Measurements from ENCODE around the gene HMGXB3. TPM values are rescaled to one million over a fixed set of nuclear protein-coding genes. Genes with fewer than 3 reads are reported as not detected.

HMGXB3 gene
- total RNA-seq, 1 experiment from 2014 or later: 43.8 TPM

- Mint-ChIP-seq H3K9me3 (ENCODE audit: unreplicated experiment) (no peaks in the 10 kb centered on the region), H3K36me3 (ENCODE audit: insufficient read depth, unreplicated experiment) (no peaks in the 10 kb centered on the region), H3K27ac (ENCODE audit: unreplicated experiment) (no peak overlapping the region), H3K27me3 (ENCODE audit: insufficient read depth, unreplicated experiment) (no peaks in the 10 kb centered on the region), H3K4me1 (ENCODE audit: low read depth, unreplicated experiment) (no peaks in the 10 kb centered on the region), H3K4me3 (ENCODE audit: unreplicated experiment) (no peak overlapping the region)
- Histone ChIP-seq H3K27me3 (replicated peaks; ENCODE audit: control insufficient read depth, insufficient read depth, low read length) (no peaks in the 10 kb centered on the region), H3K4me3 (ENCODE audit: low read depth, low read length) (no peak overlapping the region), H3K4me1 (no peaks in the 10 kb centered on the region), H3K36me3 (ENCODE audit: control insufficient read depth, insufficient read depth, low read length) (no peaks in the 10 kb centered on the region), H3K9me3 (no peaks in the 10 kb centered on the region)
- BruUV-seq (replicated peaks): no TSS peak
- no peak for TF ChIP-seq CTCF (IDR thresholded peaks at IDR 0.05; ENCODE audit: insufficient read depth in 1 of 2, low read depth in 1 of 2, low read length in 1 of 2, severe bottlenecking in 1 of 2, unreplicated experiment in 1 of 2)
- intact Hi-C loops (cut with micrococcal nuclease; ENCODE audit: unreplicated experiment): no loop called here
- ChIA-PET CTCF (no interaction called here), POLR2A (no interaction called here)
- no peak for DNase-seq
Observed at GRCh38 chr5:150068472-150068871, 67.9 kb downstream of the HMGXB3 start.

GRCh38 chr5:150068961-150069645 lies 68.6 kb downstream of the HMGXB3 start:
- BruUV-seq (replicated peaks): no TSS peak
- H3K4me3 ChIP-seq (ENCODE audit: low read depth, low read length): no peak overlapping the region
- no peak for DNase-seq
- Mint-ChIP-seq H3K9me3 (ENCODE audit: unreplicated experiment) (no peaks in the 10 kb centered on the region), H3K4me1 (ENCODE audit: low read depth, unreplicated experiment) (no peaks in the 10 kb centered on the region), H3K27me3 (ENCODE audit: insufficient read depth, unreplicated experiment) (no peaks in the 10 kb centered on the region), H3K27ac (ENCODE audit: unreplicated experiment) (no peak overlapping the region), H3K36me3 (ENCODE audit: insufficient read depth, unreplicated experiment) (no peaks in the 10 kb centered on the region), H3K4me3 (ENCODE audit: unreplicated experiment) (no peak overlapping the region)
- no peaks in the 10 kb centered on the region for H3K4me1 ChIP-seq
- intact Hi-C loops (cut with micrococcal nuclease; ENCODE audit: unreplicated experiment): no loop called here
- no peak for TF ChIP-seq CTCF (IDR thresholded peaks at IDR 0.05; ENCODE audit: insufficient read depth in 1 of 2, low read depth in 1 of 2, low read length in 1 of 2, severe bottlenecking in 1 of 2, unreplicated experiment in 1 of 2)
- H3K36me3 ChIP-seq (ENCODE audit: control insufficient read depth, insufficient read depth, low read length): no peaks in the 10 kb centered on the region
- no peaks in the 10 kb centered on the region for H3K9me3 ChIP-seq
- POLR2A ChIA-PET: no interaction called here
- no peaks in the 10 kb centered on the region for H3K27me3 ChIP-seq (replicated peaks; ENCODE audit: control insufficient read depth, insufficient read depth, low read length)
- CTCF ChIA-PET: no interaction called here

- DNase-seq: peak in 1 of 2 experiments; percentile 28
- TF ChIP-seq CTCF (IDR thresholded peaks at IDR 0.05; ENCODE audit: insufficient read depth in 1 of 2, low read depth in 1 of 2, low read length in 1 of 2, severe bottlenecking in 1 of 2, unreplicated experiment in 1 of 2): no peak
- CTCF ChIA-PET: interaction anchor here (0.6 kb wide), 1 partner anchor 167 kb away, joined by 3 read pairs; no protein-coding TSS in a partner anchor
Observed at GRCh38 chr5:150069672-150070627, 69.4 kb downstream of the HMGXB3 start.

More at GRCh38 chr5:150069672-150070627, 69.4 kb downstream of the HMGXB3 start:
- H3K27me3 ChIP-seq (replicated peaks; ENCODE audit: control insufficient read depth, insufficient read depth, low read length): no peaks in the 10 kb centered on the region
- no peak overlapping the region for H3K4me3 ChIP-seq (ENCODE audit: low read depth, low read length)
- BruUV-seq (replicated peaks): no TSS peak
- H3K36me3 ChIP-seq (ENCODE audit: control insufficient read depth, insufficient read depth, low read length): no peaks in the 10 kb centered on the region
- Mint-ChIP-seq H3K9me3 (ENCODE audit: unreplicated experiment) (no peaks in the 10 kb centered on the region), H3K36me3 (ENCODE audit: insufficient read depth, unreplicated experiment) (no peaks in the 10 kb centered on the region), H3K27ac (ENCODE audit: unreplicated experiment) (no peak overlapping the region), H3K27me3 (ENCODE audit: insufficient read depth, unreplicated experiment) (no peaks in the 10 kb centered on the region), H3K4me3 (ENCODE audit: unreplicated experiment) (no peak overlapping the region), H3K4me1 (ENCODE audit: low read depth, unreplicated experiment) (no peaks in the 10 kb centered on the region)
- intact Hi-C loops (cut with micrococcal nuclease; ENCODE audit: unreplicated experiment): no loop called here
- no peaks in the 10 kb centered on the region for H3K4me1 ChIP-seq
- no peaks in the 10 kb centered on the region for H3K9me3 ChIP-seq
- POLR2A ChIA-PET: no interaction called here
